Mesendoderm (in vitro differentiated cells): ENCODE results near the gene AAMP. TPM values are rescaled to one million over a fixed set of nuclear protein-coding genes. Genes with fewer than 3 reads are reported as not detected.
A peak's percentile ranks its signal among the peaks of the same experiment; 100 is the strongest.

Source experiments
- DNase-seq: peaks from one replicate; pipeline ENCODE4 v3.0.0; 2013
- H2AK5ac ChIP-seq: 2 replicates; pipeline ENCODE4 v1.6.1; 2013; ENCODE audit warnings: low read length, inconsistent platforms
- H2BK120ac ChIP-seq: 2 replicates; pipeline ENCODE4 v1.6.1; 2013; ENCODE audit warnings: low read depth, mild to moderate bottlenecking, low read length, moderate library complexity, mixed read lengths
- H2BK15ac ChIP-seq: replicated peaks from 2 replicates; pipeline ENCODE4 v1.6.1; 2013; ENCODE audit warnings: low read depth, mild to moderate bottlenecking, moderate library complexity
- H2BK5ac ChIP-seq: 2 replicates; pipeline ENCODE4 v1.6.1; 2013; ENCODE audit warnings: low read length, inconsistent platforms
- H3K18ac ChIP-seq: 2 replicates; pipeline ENCODE4 v1.6.1; 2013; ENCODE audit warnings: mild to moderate bottlenecking, low read length, mixed read lengths
- H3K23ac ChIP-seq: one replicate; pipeline ENCODE4 v1.6.1; 2013; ENCODE audit warnings: low read length
- H3K27ac ChIP-seq: 2 replicates; pipeline ENCODE4 v1.5.1; 2013; ENCODE audit warnings: low read depth, mild to moderate bottlenecking, inconsistent platforms, low read length, moderate library complexity
- H3K27me3 ChIP-seq: 2 replicates; pipeline ENCODE4 v1.6.1; 2013; ENCODE audit warnings: low read length, control low read depth, mild to moderate bottlenecking, inconsistent platforms; ENCODE audit not compliant: insufficient read depth, poor library complexity
- H3K36me3 ChIP-seq: 2 replicates; pipeline ENCODE4 v1.6.1; 2013; ENCODE audit warnings: low read length, inconsistent platforms; ENCODE audit not compliant: control insufficient read depth, insufficient read depth
- H3K4ac ChIP-seq: one replicate; pipeline ENCODE4 v1.6.1; 2013; ENCODE audit warnings: low read depth, mild to moderate bottlenecking, low read length, moderate library complexity
- H3K4me1 ChIP-seq: 2 replicates; pipeline ENCODE4 v1.6.1; 2013; ENCODE audit warnings: low read depth, low read length, inconsistent platforms; ENCODE audit not compliant: control insufficient read depth
- H3K4me2 ChIP-seq: 2 replicates; pipeline ENCODE4 v1.6.1; 2013; ENCODE audit warnings: low read length
- H3K4me3 ChIP-seq: 2 replicates; pipeline ENCODE4 v1.5.1; 2013; ENCODE audit warnings: mild to moderate bottlenecking, low read length
- H3K56ac ChIP-seq: one replicate; pipeline ENCODE4 v1.6.1; 2013; ENCODE audit warnings: low read length
- H3K79me1 ChIP-seq: 2 replicates; pipeline ENCODE4 v1.6.1; 2013; ENCODE audit warnings: low read length, inconsistent platforms
- H3K79me2 ChIP-seq: 2 replicates; pipeline ENCODE4 v1.6.1; 2013; ENCODE audit warnings: mild to moderate bottlenecking, low read length; ENCODE audit not compliant: control insufficient read depth, insufficient read depth
- H3K9ac ChIP-seq: 2 replicates; pipeline ENCODE4 v1.6.1; 2013; ENCODE audit warnings: low read length, inconsistent platforms
- H4K5ac ChIP-seq: one replicate; pipeline ENCODE4 v1.6.1; 2013; ENCODE audit warnings: low read length
- H4K8ac ChIP-seq: one replicate; pipeline ENCODE4 v1.6.1; 2013; ENCODE audit warnings: low read depth, mild to moderate bottlenecking, control low read depth, low read length, moderate library complexity
- WGBS: extraction: QIAGEN DNeasy Blood & Tissue Kit; methylation state at CpG from one replicate; pipeline ENCODE4 v1.1.7; 2013; ENCODE audit warnings: low lambda C conversion rate, missing lambda C conversion rate; ENCODE audit not compliant: insufficient coverage; ENCODE audit errors: extremely low coverage; 5-methylcytosine and 5-hydroxymethylcytosine counted together
- polyA plus RNA-seq, 2 experiments: library from polyadenylated mRNA; stranded (reverse); fragments of 200-250 nt; gene quantifications; one replicate each; pipeline ENCODE4 v1.2.3, GENCODE V29; 2013

AAMP gene
- 63.9 TPM for polyA plus RNA-seq (2013, experiment 1 of 2)
- 62.4 TPM for polyA plus RNA-seq (2013, experiment 2 of 2)

GRCh38 chr2:218269900-218270720 lies at the start of gene AAMP, which contains the start of gene PNKD:
Gene AAMP, minus strand, starts transcription at chr2:218270137. Its CDS starts 51 bp downstream, at chr2:218270086.
Gene PNKD, plus strand, starts transcription at chr2:218270519. Its CDS starts 17 bp downstream, at chr2:218270536.
- Histone ChIP-seq H2BK5ac (peak within 1 kb of the TSS; percentile 25), H3K4ac (no peak within 1 kb of the TSS), H3K9ac (peak within 1 kb of the TSS; percentile 98), H3K79me1 (peaks cover 7% of the 10 kb centered on the region), H4K8ac (no peak within 1 kb of the TSS), H3K27me3 (no peaks in the 10 kb centered on the region), H3K79me2 (peaks cover 9% of the 10 kb centered on the region), H3K18ac (no peak within 1 kb of the TSS), H3K4me2 (peak within 1 kb of the TSS; percentile 80), H3K56ac (peak within 1 kb of the TSS; percentile 98), H2AK5ac (no peak within 1 kb of the TSS), H2BK120ac (no peak within 1 kb of the TSS), H2BK15ac (no peak within 1 kb of the TSS), H3K27ac (no peak within 1 kb of the TSS), H3K4me3 (peak within 1 kb of the TSS; percentile 98), H3K36me3 (peaks cover 3% of the 10 kb centered on the region), H4K5ac (no peak within 1 kb of the TSS), H3K4me1 (no peaks in the 10 kb centered on the region), H3K23ac (peak within 1 kb of the TSS; percentile 2)
- peak; percentile 100 for DNase-seq
- WGBS, result no CpG with 5 or more reads among the region's 64 CpGs

- Histone ChIP-seq H3K9ac (no peak overlapping the region), H2AK5ac (no peak overlapping the region), H3K56ac (no peak overlapping the region), H3K27ac (no peak overlapping the region), H3K4me1 (peaks cover 4% of the 10 kb centered on the region), H3K27me3 (no peaks in the 10 kb centered on the region), H2BK15ac (no peak overlapping the region), H2BK120ac (no peak overlapping the region), H3K4me2 (no peak overlapping the region), H3K79me1 (no peaks in the 10 kb centered on the region), H3K4ac (no peak overlapping the region), H4K5ac (no peak overlapping the region), H3K23ac (no peak overlapping the region), H3K79me2 (no peaks in the 10 kb centered on the region), H3K18ac (no peak overlapping the region), H3K36me3 (no peaks in the 10 kb centered on the region), H3K4me3 (no peak overlapping the region), H4K8ac (no peak overlapping the region), H2BK5ac (no peak overlapping the region)
- no peak for DNase-seq
- WGBS, result no CpG with 5 or more reads among the region's 7 CpGs
Observed at GRCh38 chr2:218318241-218318640, 48.3 kb upstream of the AAMP start.

- Histone ChIP-seq H3K18ac (no peak overlapping the region), H3K79me1 (no peaks in the 10 kb centered on the region), H3K4me3 (no peak overlapping the region), H4K8ac (no peak overlapping the region), H3K9ac (no peak overlapping the region), H3K79me2 (no peaks in the 10 kb centered on the region), H3K4me1 (peaks cover 4% of the 10 kb centered on the region), H4K5ac (no peak overlapping the region), H3K56ac (no peak overlapping the region), H3K4me2 (no peak overlapping the region), H3K23ac (no peak overlapping the region), H3K36me3 (no peaks in the 10 kb centered on the region), H2BK120ac (no peak overlapping the region), H3K4ac (no peak overlapping the region), H2AK5ac (no peak overlapping the region), H3K27ac (no peak overlapping the region), H2BK15ac (no peak overlapping the region), H2BK5ac (no peak overlapping the region), H3K27me3 (no peaks in the 10 kb centered on the region)
- no CpG with 5 or more reads among the region's 4 CpGs for WGBS
- no peak for DNase-seq
Observed at GRCh38 chr2:218317835-218318234, 47.9 kb upstream of the AAMP start.

GRCh38 chr2:218317303-218317630 lies 47.3 kb upstream of the AAMP start:
- H3K4me3 ChIP-seq, result no peak overlapping the region
- H3K4me1 ChIP-seq, result peaks cover 4% of the 10 kb centered on the region
- H4K5ac ChIP-seq, result no peak overlapping the region
- H4K8ac ChIP-seq, result no peak overlapping the region
- no peak overlapping the region for H3K23ac ChIP-seq
- H2BK15ac ChIP-seq, result no peak overlapping the region
- H3K9ac ChIP-seq, result no peak overlapping the region
- H3K27ac ChIP-seq, result no peak overlapping the region
- H3K56ac ChIP-seq, result no peak overlapping the region
- no peaks in the 10 kb centered on the region for H3K36me3 ChIP-seq
- no peak overlapping the region for H3K4ac ChIP-seq
- H3K79me1 ChIP-seq, result no peaks in the 10 kb centered on the region
- H3K79me2 ChIP-seq, result no peaks in the 10 kb centered on the region
- no CpG with 5 or more reads among the region's 1 CpG for whole genome bisulfite sequencing
- no peak for DNase-seq
- no peak overlapping the region for H2AK5ac ChIP-seq
- H2BK120ac ChIP-seq, result no peak overlapping the region
- H2BK5ac ChIP-seq, result no peak overlapping the region
- H3K27me3 ChIP-seq, result no peaks in the 10 kb centered on the region
- H3K18ac ChIP-seq, result no peak overlapping the region
- H3K4me2 ChIP-seq, result no peak overlapping the region

- Histone ChIP-seq H3K4ac (no peak overlapping the region), H3K56ac (no peak overlapping the region), H3K4me3 (no peak overlapping the region), H2BK5ac (no peak overlapping the region), H4K8ac (no peak overlapping the region), H3K79me1 (no peaks in the 10 kb centered on the region), H2AK5ac (no peak overlapping the region), H3K9ac (no peak overlapping the region), H3K36me3 (no peaks in the 10 kb centered on the region), H4K5ac (no peak overlapping the region), H3K4me1 (no peaks in the 10 kb centered on the region), H2BK120ac (no peak overlapping the region), H3K79me2 (no peaks in the 10 kb centered on the region), H3K23ac (no peak overlapping the region), H2BK15ac (no peak overlapping the region), H3K4me2 (no peak overlapping the region), H3K27ac (no peak overlapping the region), H3K27me3 (no peaks in the 10 kb centered on the region), H3K18ac (no peak overlapping the region)
- WGBS, result no CpG with 5 or more reads among the region's 8 CpGs
- no peak for DNase-seq
Observed at GRCh38 chr2:218315397-218315796, 45.5 kb upstream of the AAMP start.
